Neural cell (in vitro differentiated cells): ENCODE measurements around the gene REPIN1.

Experiments
- CTCF ChIP-seq: fragments of 450-650 bp; IDR thresholded peaks from 2 replicates; pipeline ENCODE4 v1.5.1; 2014; ENCODE audit warnings: antibody characterized with exemption, mild to moderate bottlenecking, moderate library complexity; ENCODE audit not compliant: poor library complexity, severe bottlenecking
- POLR2AphosphoS5 ChIP-seq: IDR thresholded peaks from 2 replicates; pipeline ENCODE4 v1.6.1; 2012

- TF ChIP-seq POLR2AphosphoS5 (no peak), CTCF (no peak)
These were observed 27.1 kb upstream of the REPIN1 start, which contains the start of gene RARRES2 for GRCh38 chr7:150341263-150342120.
